ENCODE results near the gene KCNB1.

The KCNB1 gene

GRCh38 chr20:49460131-49460530, 22.3 kb downstream of the KCNB1 start:
- no peak for TF ChIP-seq CTCF (IDR thresholded peaks at IDR 0.05)

- no peak for TF ChIP-seq CTCF (IDR thresholded peaks at IDR 0.05)
Measured at GRCh38 chr20:49459684-49460083, 22.8 kb downstream of the KCNB1 start.

DNA sequence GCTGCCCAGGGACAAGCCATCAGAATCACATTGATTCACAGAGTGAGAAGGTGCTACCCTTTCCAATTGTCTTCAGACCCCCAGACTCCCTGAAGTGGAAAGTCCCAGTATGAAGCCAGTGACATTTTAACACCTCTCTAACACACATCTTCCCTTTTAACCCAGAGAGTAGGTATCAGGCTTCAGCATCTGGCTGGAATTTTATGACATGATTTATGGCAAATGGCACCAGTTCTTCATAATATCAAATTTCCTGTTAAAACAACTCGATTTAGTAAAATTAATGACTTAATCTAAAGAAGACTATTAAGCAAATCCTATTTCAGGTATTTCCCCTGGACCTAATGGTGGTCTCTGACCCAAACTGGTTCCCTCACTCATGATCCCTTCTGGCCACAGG, 25.0 kb downstream of the KCNB1 start:
- TF ChIP-seq CTCF (IDR thresholded peaks at IDR 0.05): no peak

GRCh38 chr20:49456646-49457045, 25.8 kb downstream of the KCNB1 start:
- TF ChIP-seq CTCF (IDR thresholded peaks at IDR 0.05): no peak

DNA sequence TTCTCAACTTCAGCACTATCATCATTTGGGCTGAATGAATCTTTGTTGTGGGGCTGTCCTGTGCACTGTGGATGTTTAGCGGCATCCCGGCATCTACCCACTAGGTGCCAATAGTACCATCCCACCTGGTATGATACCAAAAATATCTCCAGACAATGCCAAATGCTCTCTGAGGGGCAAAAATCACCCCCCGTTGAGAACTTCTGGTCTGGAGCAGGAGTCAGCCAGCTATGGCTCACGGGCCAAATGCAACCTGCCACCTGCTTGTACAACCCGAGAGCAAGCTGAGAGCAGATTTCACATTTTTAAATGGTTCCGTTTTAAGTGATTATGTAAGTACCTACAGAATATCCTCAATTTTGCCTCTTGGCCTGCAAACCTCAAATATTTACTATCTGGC, 26.8 kb downstream of the KCNB1 start:
- TF ChIP-seq CTCF (IDR thresholded peaks at IDR 0.05): no peak

GRCh38 chr20:49452011-49452482, 30.4 kb downstream of the KCNB1 start:
- no peak for TF ChIP-seq CTCF (IDR thresholded peaks at IDR 0.05)

DNA sequence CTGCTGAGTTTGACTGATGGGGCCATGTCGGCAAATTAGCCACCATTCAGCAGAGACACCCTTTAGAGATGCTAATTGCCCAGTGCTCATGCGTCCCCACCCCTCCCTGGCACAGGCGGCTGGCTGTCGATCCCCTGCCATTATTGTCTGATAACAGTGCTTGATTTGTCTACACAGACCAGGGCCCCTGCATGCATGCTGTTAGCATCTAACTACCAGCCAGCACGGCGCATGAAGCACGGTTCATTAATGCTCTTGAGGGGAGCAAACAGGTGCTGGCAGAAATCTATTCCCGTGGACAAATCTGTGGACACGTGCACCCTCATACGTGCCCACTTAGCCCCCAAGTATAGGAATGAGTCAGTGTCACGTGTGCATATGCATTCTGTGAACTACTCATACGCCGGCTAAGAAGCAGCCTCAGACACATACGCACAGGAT, 32.2 kb downstream of the KCNB1 start:
- no peak for TF ChIP-seq CTCF (IDR thresholded peaks at IDR 0.05)

- no peak for TF ChIP-seq CTCF (IDR thresholded peaks at IDR 0.05)
Measured at GRCh38 chr20:49448917-49449316, 33.6 kb downstream of the KCNB1 start.
